Lower leg skin (tissue), 4 donors: ENCODE results near the gene LRRN3. TPM values are rescaled to one million over a fixed set of nuclear protein-coding genes. Genes with fewer than 3 reads are reported as not detected.

Experiments
- DNase-seq, 2 donors: peaks; one replicate each; pipeline ENCODE4 v3.0.0-alpha.2; 2019; ENCODE audit warnings: low spot score in 2 of 2
- H3K4me3 ChIP-seq: fragments of 200-600 bp; sonication (generic); 2 replicates; pipeline ENCODE4 v1.5.1; 2017; ENCODE audit warnings: mild to moderate bottlenecking, low read depth; ENCODE audit not compliant: poor library complexity, severe bottlenecking
- POLR2A ChIP-seq, 2 donors: fragments of 450-650 bp; IDR thresholded peaks; one replicate each; pipeline ENCODE4 v1.6.1; 2016 to 2017; ENCODE audit warnings: antibody characterized with exemption in 2 of 2, mild to moderate bottlenecking in 1 of 2, moderate library complexity in 1 of 2
- WGBS, 2 donors: methylation state at CpG; one replicate each; pipeline ENCODE4 v1.1.5; 2018; 5-methylcytosine and 5-hydroxymethylcytosine counted together
- intact Hi-C: fragments of 100-400 bp; cut with DNase I; formaldehyde crosslinking; loops from one replicate; pipeline ENCODE4 v1.15.0; 2023; ENCODE audit warnings: low total_unique reads
- total RNA-seq, 4 donors: library from RNA; depleted of rRNA; stranded (reverse); fragments of >200 nt; gene quantifications; one replicate each; pipeline ENCODE4 v1.1.0, GENCODE V29; 2016
- TF ChIP-seq, protein P1 (sequence below), 3 donors: fragments of 450-650 bp; IDR thresholded peaks; one replicate each; pipeline ENCODE4 v1.5.1; 2016; ENCODE audit warnings: antibody characterized with exemption in 3 of 3, mild to moderate bottlenecking in 3 of 3, moderate library complexity in 2 of 3

Gene LRRN3
- total RNA-seq, 4 donors from 2014 or later, result 0.16 TPM; not detected in 3

DNA sequence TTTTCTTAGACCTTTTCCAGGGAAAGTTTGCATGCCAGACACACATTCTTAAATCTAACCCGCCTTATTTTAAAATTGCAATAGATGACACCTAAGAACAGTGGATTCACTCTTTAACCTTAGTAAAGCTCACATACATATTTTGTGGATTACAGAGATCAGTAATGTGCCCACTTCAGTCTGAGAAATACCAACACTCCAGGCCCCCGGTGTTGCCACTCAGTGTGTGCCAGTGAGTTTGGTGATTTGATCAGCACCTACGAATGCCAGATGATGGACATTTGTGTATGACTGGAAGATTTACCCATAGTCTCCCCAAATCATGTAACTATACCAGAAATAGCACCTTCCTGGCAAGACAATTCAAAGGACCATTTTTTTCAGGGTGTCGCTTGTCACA, 2.6 kb downstream of the LRRN3 start:
- intact Hi-C loops, result no loop called here
- no peak for TF ChIP-seq POLR2A (IDR thresholded peaks at IDR 0.05)
- TF ChIP-seq, protein P1, sequence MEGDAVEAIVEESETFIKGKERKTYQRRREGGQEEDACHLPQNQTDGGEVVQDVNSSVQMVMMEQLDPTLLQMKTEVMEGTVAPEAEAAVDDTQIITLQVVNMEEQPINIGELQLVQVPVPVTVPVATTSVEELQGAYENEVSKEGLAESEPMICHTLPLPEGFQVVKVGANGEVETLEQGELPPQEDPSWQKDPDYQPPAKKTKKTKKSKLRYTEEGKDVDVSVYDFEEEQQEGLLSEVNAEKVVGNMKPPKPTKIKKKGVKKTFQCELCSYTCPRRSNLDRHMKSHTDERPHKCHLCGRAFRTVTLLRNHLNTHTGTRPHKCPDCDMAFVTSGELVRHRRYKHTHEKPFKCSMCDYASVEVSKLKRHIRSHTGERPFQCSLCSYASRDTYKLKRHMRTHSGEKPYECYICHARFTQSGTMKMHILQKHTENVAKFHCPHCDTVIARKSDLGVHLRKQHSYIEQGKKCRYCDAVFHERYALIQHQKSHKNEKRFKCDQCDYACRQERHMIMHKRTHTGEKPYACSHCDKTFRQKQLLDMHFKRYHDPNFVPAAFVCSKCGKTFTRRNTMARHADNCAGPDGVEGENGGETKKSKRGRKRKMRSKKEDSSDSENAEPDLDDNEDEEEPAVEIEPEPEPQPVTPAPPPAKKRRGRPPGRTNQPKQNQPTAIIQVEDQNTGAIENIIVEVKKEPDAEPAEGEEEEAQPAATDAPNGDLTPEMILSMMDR (IDR thresholded peaks at IDR 0.05), result no peak
- WGBS, 2 donors, result 91 to 93% methylated on average over 4 of the region's 4 CpGs
- H3K4me3 ChIP-seq, result no peak overlapping the region
- no peak for DNase-seq

DNA sequence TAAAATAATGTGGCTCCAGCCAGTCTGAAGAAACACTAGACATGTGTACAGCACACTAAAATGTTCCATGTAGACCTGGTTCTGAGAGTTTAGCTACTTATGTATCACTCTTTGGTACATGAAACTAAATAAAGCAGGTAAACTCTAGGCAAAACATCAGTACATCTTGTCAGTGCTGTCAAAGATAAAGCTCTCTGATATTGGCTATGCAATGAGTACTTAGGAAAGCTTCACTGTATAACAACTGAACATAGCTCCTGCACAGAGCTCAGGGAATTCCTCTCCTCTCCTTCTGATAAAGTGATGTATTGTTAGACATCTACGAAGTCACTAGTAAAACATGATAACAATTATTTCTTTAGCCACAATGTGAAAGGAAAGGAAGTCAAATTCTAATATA, 3.5 kb downstream of the LRRN3 start:
- DNase-seq, result no peak
- intact Hi-C loops, result no loop called here
- TF ChIP-seq POLR2A (IDR thresholded peaks at IDR 0.05), result no peak
- TF ChIP-seq, protein P1 (IDR thresholded peaks at IDR 0.05), result no peak
- whole genome bisulfite sequencing, 2 donors, result 87 to 91% methylated on average over 1 of the region's 1 CpG
- H3K4me3 ChIP-seq, result no peak overlapping the region

GRCh38 chr7:111096997-111097396, 6.1 kb downstream of the LRRN3 start:
- intact Hi-C loops, result no loop called here

GRCh38 chr7:111098011-111098925, 7.3 kb downstream of the LRRN3 start:
- intact Hi-C loops, result no loop called here
- H3K4me3 ChIP-seq, result no peak overlapping the region
- WGBS, 2 donors, result 59 to 61% methylated on average over 10 of the region's 10 CpGs
- TF ChIP-seq, protein P1 (IDR thresholded peaks at IDR 0.05), result no peak
- TF ChIP-seq POLR2A (IDR thresholded peaks at IDR 0.05), result no peak
- DNase-seq, result no peak

More at GRCh38 chr7:111096997-111097396, 6.1 kb downstream of the LRRN3 start:
- no peak overlapping the region for H3K4me3 ChIP-seq
- no peak for TF ChIP-seq POLR2A (IDR thresholded peaks at IDR 0.05)
- TF ChIP-seq, protein P1 (IDR thresholded peaks at IDR 0.05), result no peak
- WGBS, 2 donors, result 89 to 94% methylated on average over 3 of the region's 3 CpGs
- no peak for DNase-seq

GRCh38 chr7:111098926-111099250, 8.0 kb downstream of the LRRN3 start:
- WGBS, 2 donors, result 39 to 45% methylated on average over 1 of the region's 1 CpG
- intact Hi-C loops, result no loop called here
- no peak for TF ChIP-seq POLR2A (IDR thresholded peaks at IDR 0.05)
- TF ChIP-seq, protein P1 (IDR thresholded peaks at IDR 0.05), result no peak
- H3K4me3 ChIP-seq, result no peak overlapping the region
- no peak for DNase-seq
